ENCODE data around the gene TCF7L1. TPM values are rescaled to one million over a fixed set of nuclear protein-coding genes. Genes with fewer than 3 reads are reported as not detected.

Gene TCF7L1
- polyA plus RNA-seq, 1 donor from 2014 or later, result not detected

- Histone ChIP-seq H3K27me3 (ENCODE audit: insufficient read depth, low read depth, low read length) (no peaks in the 10 kb centered on the region), H3K9ac (ENCODE audit: low read length) (no peak overlapping the region), H3K4me3 (ENCODE audit: low read length) (no peak overlapping the region), H3K9me3 (ENCODE audit: low read length) (no peaks in the 10 kb centered on the region), H3K9me2 (ENCODE audit: insufficient read depth, low read length) (no peaks in the 10 kb centered on the region), H3K27ac (ENCODE audit: low read length) (no peak overlapping the region), H3K36me3 (ENCODE audit: insufficient read depth, low read length) (no peaks in the 10 kb centered on the region), H2AFZ (ENCODE audit: low read depth, low read length) (no peak overlapping the region), H4K20me1 (ENCODE audit: insufficient read depth) (no peaks in the 10 kb centered on the region), H3K79me2 (replicated peaks; ENCODE audit: insufficient read depth, low read length) (peaks cover 7% of the 10 kb centered on the region), H3K4me2 (ENCODE audit: low read length) (no peak overlapping the region), H3F3A (ENCODE audit: insufficient read depth, low read length, poor library complexity, severe bottlenecking) (no peaks in the 10 kb centered on the region)
- TF ChIP-seq EP300 (conservative IDR thresholded peaks at IDR 0.05; ENCODE audit: poor library complexity, severe bottlenecking) (no peak), CTCF (IDR thresholded peaks at IDR 0.05; ENCODE audit: poor library complexity, severe bottlenecking) (no peak), POLR2AphosphoS5 (IDR thresholded peaks at IDR 0.05) (no peak), EZH2 (IDR thresholded peaks at IDR 0.05; ENCODE audit: borderline replicate concordance, insufficient read depth, low read length, poor library complexity, severe bottlenecking) (no peak), MXI1 (conservative IDR thresholded peaks at IDR 0.05; ENCODE audit: poor library complexity, severe bottlenecking) (no peak), SMC3 (conservative IDR thresholded peaks at IDR 0.05; ENCODE audit: poor library complexity) (no peak), RAD21 (conservative IDR thresholded peaks at IDR 0.05) (no peak), TAF1 (IDR thresholded peaks at IDR 0.05; ENCODE audit: low read depth) (no peak)
- TF ChIP-seq, protein P1, sequence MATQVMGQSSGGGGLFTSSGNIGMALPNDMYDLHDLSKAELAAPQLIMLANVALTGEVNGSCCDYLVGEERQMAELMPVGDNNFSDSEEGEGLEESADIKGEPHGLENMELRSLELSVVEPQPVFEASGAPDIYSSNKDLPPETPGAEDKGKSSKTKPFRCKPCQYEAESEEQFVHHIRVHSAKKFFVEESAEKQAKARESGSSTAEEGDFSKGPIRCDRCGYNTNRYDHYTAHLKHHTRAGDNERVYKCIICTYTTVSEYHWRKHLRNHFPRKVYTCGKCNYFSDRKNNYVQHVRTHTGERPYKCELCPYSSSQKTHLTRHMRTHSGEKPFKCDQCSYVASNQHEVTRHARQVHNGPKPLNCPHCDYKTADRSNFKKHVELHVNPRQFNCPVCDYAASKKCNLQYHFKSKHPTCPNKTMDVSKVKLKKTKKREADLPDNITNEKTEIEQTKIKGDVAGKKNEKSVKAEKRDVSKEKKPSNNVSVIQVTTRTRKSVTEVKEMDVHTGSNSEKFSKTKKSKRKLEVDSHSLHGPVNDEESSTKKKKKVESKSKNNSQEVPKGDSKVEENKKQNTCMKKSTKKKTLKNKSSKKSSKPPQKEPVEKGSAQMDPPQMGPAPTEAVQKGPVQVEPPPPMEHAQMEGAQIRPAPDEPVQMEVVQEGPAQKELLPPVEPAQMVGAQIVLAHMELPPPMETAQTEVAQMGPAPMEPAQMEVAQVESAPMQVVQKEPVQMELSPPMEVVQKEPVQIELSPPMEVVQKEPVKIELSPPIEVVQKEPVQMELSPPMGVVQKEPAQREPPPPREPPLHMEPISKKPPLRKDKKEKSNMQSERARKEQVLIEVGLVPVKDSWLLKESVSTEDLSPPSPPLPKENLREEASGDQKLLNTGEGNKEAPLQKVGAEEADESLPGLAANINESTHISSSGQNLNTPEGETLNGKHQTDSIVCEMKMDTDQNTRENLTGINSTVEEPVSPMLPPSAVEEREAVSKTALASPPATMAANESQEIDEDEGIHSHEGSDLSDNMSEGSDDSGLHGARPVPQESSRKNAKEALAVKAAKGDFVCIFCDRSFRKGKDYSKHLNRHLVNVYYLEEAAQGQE (IDR thresholded peaks at IDR 0.05; ENCODE audit: borderline replicate concordance), result no peak
Observed at GRCh38 chr2:85143463-85144082, 10.4 kb downstream of the TCF7L1 start.

DNA sequence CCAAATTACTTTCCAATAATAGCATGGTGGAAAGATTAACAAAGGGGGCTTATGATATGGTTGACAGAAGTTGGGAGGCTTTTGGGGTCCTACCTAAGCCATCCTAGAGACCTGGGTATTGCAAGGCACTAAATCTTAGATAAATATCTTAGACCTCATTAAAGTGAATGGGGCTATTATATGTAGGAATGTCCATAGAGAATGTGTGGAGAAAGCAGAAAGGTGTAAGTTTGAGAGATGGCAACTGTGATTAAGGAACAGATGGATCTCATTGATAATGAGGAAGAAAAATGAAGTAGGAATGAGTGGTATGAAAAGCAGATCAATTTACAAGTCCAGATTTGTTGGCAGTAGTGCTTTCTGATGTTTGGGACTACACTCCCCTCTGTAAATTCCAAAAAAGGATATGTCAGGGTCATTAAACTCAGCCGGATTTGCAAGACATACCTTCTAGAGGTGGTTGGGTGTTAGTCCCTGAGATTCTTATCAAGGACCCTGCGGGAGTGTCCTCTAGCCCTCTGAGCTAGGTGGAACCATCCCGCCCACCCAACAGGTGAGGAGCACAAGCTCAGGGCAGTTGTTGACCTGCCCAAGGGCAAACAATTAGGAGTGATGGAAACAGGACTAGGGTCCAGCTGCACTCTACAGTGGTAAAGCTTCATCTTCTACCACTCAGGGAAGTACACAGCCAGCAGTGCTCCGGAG is 12.1 kb downstream of the TCF7L1 start:
- H3K9me3 ChIP-seq (ENCODE audit: low read length), result no peaks in the 10 kb centered on the region
- no peak overlapping the region for H3K9ac ChIP-seq (ENCODE audit: low read length)
- H3K4me2 ChIP-seq (ENCODE audit: low read length), result no peak overlapping the region
- no peak overlapping the region for H3K4me3 ChIP-seq (ENCODE audit: low read length)
- no peak for TF ChIP-seq RAD21 (conservative IDR thresholded peaks at IDR 0.05)
- no peak for TF ChIP-seq EP300 (conservative IDR thresholded peaks at IDR 0.05; ENCODE audit: poor library complexity, severe bottlenecking)
- TF ChIP-seq SMC3 (conservative IDR thresholded peaks at IDR 0.05; ENCODE audit: poor library complexity), result no peak
- no peak for TF ChIP-seq MXI1 (conservative IDR thresholded peaks at IDR 0.05; ENCODE audit: poor library complexity, severe bottlenecking)
- TF ChIP-seq EZH2 (IDR thresholded peaks at IDR 0.05; ENCODE audit: borderline replicate concordance, insufficient read depth, low read length, poor library complexity, severe bottlenecking), result no peak
- TF ChIP-seq TAF1 (IDR thresholded peaks at IDR 0.05; ENCODE audit: low read depth), result no peak
- no peak for TF ChIP-seq CTCF (IDR thresholded peaks at IDR 0.05; ENCODE audit: poor library complexity, severe bottlenecking)
- TF ChIP-seq POLR2AphosphoS5 (IDR thresholded peaks at IDR 0.05), result no peak
- TF ChIP-seq, protein P1 (IDR thresholded peaks at IDR 0.05; ENCODE audit: borderline replicate concordance), result no peak
- no peaks in the 10 kb centered on the region for H4K20me1 ChIP-seq (ENCODE audit: insufficient read depth)
- no peaks in the 10 kb centered on the region for H3F3A ChIP-seq (ENCODE audit: insufficient read depth, low read length, poor library complexity, severe bottlenecking)
- H3K9me2 ChIP-seq (ENCODE audit: insufficient read depth, low read length), result no peaks in the 10 kb centered on the region
- peaks cover 7% of the 10 kb centered on the region for H3K79me2 ChIP-seq (replicated peaks; ENCODE audit: insufficient read depth, low read length)
- no peaks in the 10 kb centered on the region for H3K36me3 ChIP-seq (ENCODE audit: insufficient read depth, low read length)
- no peak overlapping the region for H2AFZ ChIP-seq (ENCODE audit: low read depth, low read length)
- H3K27ac ChIP-seq (ENCODE audit: low read length), result no peak overlapping the region
- no peaks in the 10 kb centered on the region for H3K27me3 ChIP-seq (ENCODE audit: insufficient read depth, low read depth, low read length)
